DMS53 (cell line): ENCODE measurements around the gene ELMO1.

Source experiments
- DNase-seq: peaks from one replicate; lab custom pipeline; 2025; lab: John Stamatoyannopoulos, UW

The ELMO1 gene

GRCh38 chr7:36880108-36880507 is 568.6 kb downstream of the ELMO1 start:
- no peak for DNase-seq

- DNase-seq = no peak
Measured at GRCh38 chr7:36879021-36879420, 569.6 kb downstream of the ELMO1 start.

- DNase-seq = no peak
Measured at GRCh38 chr7:36878288-36878687, 570.4 kb downstream of the ELMO1 start.

- peak; percentile 55 for DNase-seq
Measured at GRCh38 chr7:36875794-36876193, 572.9 kb downstream of the ELMO1 start.

GRCh38 chr7:36874041-36874440 is 574.6 kb downstream of the ELMO1 start:
- no peak for DNase-seq

GRCh38 chr7:36871863-36872262 is 576.8 kb downstream of the ELMO1 start:
- DNase-seq = peak; percentile 25

GRCh38 chr7:36871355-36871738 is 577.3 kb downstream of the ELMO1 start:
- no peak for DNase-seq

- no peak for DNase-seq
Measured at GRCh38 chr7:36870625-36871354, 577.9 kb downstream of the ELMO1 start.

GRCh38 chr7:36868727-36869411 is 579.8 kb downstream of the ELMO1 start:
- DNase-seq = no peak

GRCh38 chr7:36865019-36865418 is 583.6 kb downstream of the ELMO1 start:
- no peak for DNase-seq

- DNase-seq = no peak
Measured at GRCh38 chr7:36863901-36864701, 584.6 kb downstream of the ELMO1 start.

GRCh38 chr7:36862771-36863261 is 585.8 kb downstream of the ELMO1 start:
- no peak for DNase-seq

- no peak for DNase-seq
Measured at GRCh38 chr7:36861656-36862055, 587.0 kb downstream of the ELMO1 start.

GRCh38 chr7:36860681-36861080 is 588.0 kb downstream of the ELMO1 start:
- no peak for DNase-seq

- no peak for DNase-seq
Measured at GRCh38 chr7:36855330-36855729, 593.3 kb downstream of the ELMO1 start.

GRCh38 chr7:36854652-36855051 is 594.0 kb downstream of the ELMO1 start:
- no peak for DNase-seq

GRCh38 chr7:36852931-36853330 is 595.7 kb downstream of the ELMO1 start:
- DNase-seq = no peak

GRCh38 chr7:36852017-36852416 is 596.6 kb downstream of the ELMO1 start:
- no peak for DNase-seq

GRCh38 chr7:36851382-36851781 is 597.3 kb downstream of the ELMO1 start:
- no peak for DNase-seq

- DNase-seq = no peak
Measured at GRCh38 chr7:36847946-36848345, 600.7 kb downstream of the ELMO1 start.

- no peak for DNase-seq
Measured at GRCh38 chr7:36844374-36844773, 604.3 kb downstream of the ELMO1 start.

- no peak for DNase-seq
Measured at GRCh38 chr7:36840904-36841303, 607.8 kb downstream of the ELMO1 start.
